Activated CD8-positive, alpha-beta memory T cell treated with anti-CD3 and anti-CD28 coated beads for 48 hours (primary cell): ENCODE results near the gene TGFBR2.

Source experiments
- DNase-seq, 3 experiments: peaks; one replicate each; pipeline ENCODE4 v3.0.0-alpha.2; 2020; ENCODE audit warnings: low read depth in 2 of 3, low spot score in 2 of 3

The TGFBR2 gene

GRCh38 chr3:30634761-30635735 is 28.6 kb downstream of the TGFBR2 start:
- no peak for DNase-seq

- no peak for DNase-seq
These were observed 31.2 kb downstream of the TGFBR2 start for GRCh38 chr3:30637310-30638219.

- no peak for DNase-seq
These were observed 32.4 kb downstream of the TGFBR2 start for GRCh38 chr3:30638685-30639412.

GRCh38 chr3:30639937-30640336 is 33.5 kb downstream of the TGFBR2 start:
- no peak for DNase-seq

- DNase-seq, result no peak
These were observed 34.5 kb downstream of the TGFBR2 start for GRCh38 chr3:30640851-30641250.

GRCh38 chr3:30641416-30642251 is 35.2 kb downstream of the TGFBR2 start:
- DNase-seq, result no peak

- no peak for DNase-seq
These were observed 36.5 kb downstream of the TGFBR2 start for GRCh38 chr3:30642849-30643361.

GRCh38 chr3:30643763-30644462 is 37.5 kb downstream of the TGFBR2 start:
- DNase-seq, result peak in 1 of 3 experiments; percentile 40

- DNase-seq, result no peak
These were observed 38.2 kb downstream of the TGFBR2 start for GRCh38 chr3:30644615-30645014.

- no peak for DNase-seq
These were observed 38.7 kb downstream of the TGFBR2 start for GRCh38 chr3:30645077-30645476.

- DNase-seq, result no peak
These were observed 39.9 kb downstream of the TGFBR2 start for GRCh38 chr3:30646181-30646876.

GRCh38 chr3:30646961-30647752 is 40.8 kb downstream of the TGFBR2 start:
- no peak for DNase-seq

- no peak for DNase-seq
These were observed 42.4 kb downstream of the TGFBR2 start for GRCh38 chr3:30648670-30649357.

- no peak for DNase-seq
These were observed 43.3 kb downstream of the TGFBR2 start for GRCh38 chr3:30649572-30650318.

GRCh38 chr3:30650348-30650995 is 44.1 kb downstream of the TGFBR2 start:
- no peak for DNase-seq

- no peak for DNase-seq
These were observed 47.9 kb downstream of the TGFBR2 start for GRCh38 chr3:30654269-30654668.
